ENCODE measurements around the gene BCR. TPM values are rescaled to one million over a fixed set of nuclear protein-coding genes. Genes with fewer than 3 reads are reported as not detected.

The BCR gene
- total RNA-seq, 2 donors from 2014 or later: 27.0 to 41.3 TPM

GRCh38 chr22:23147617-23148387, 32.5 kb upstream of the BCR start:
- no peaks in the 10 kb centered on the region for H3K9me3 ChIP-seq
- H3K27ac ChIP-seq: no peak overlapping the region
- peaks cover 0 to 17% of the 10 kb centered on the region in 2 donors for H3K4me1 ChIP-seq
- H3K27me3 ChIP-seq: no peaks in the 10 kb centered on the region
- DNase-seq (ENCODE audit: low spot score): no peak
- TF ChIP-seq CTCF (IDR thresholded peaks at IDR 0.05): no peak
- H3K4me3 ChIP-seq: no peak overlapping the region
- no peaks in the 10 kb centered on the region for H3K36me3 ChIP-seq

GRCh38 chr22:23149743-23150238, 30.5 kb upstream of the BCR start:
- no peak overlapping the region for H3K4me3 ChIP-seq
- no peaks in the 10 kb centered on the region for H3K36me3 ChIP-seq
- H3K4me1 ChIP-seq: peaks cover 0 to 14% of the 10 kb centered on the region in 2 donors
- DNase-seq (ENCODE audit: low spot score): no peak
- H3K27ac ChIP-seq: no peak overlapping the region
- H3K9me3 ChIP-seq: no peaks in the 10 kb centered on the region
- H3K27me3 ChIP-seq: no peaks in the 10 kb centered on the region
- TF ChIP-seq CTCF (IDR thresholded peaks at IDR 0.05): no peak

GRCh38 chr22:23150762-23151161, 29.5 kb upstream of the BCR start:
- H3K36me3 ChIP-seq: no peaks in the 10 kb centered on the region
- H3K4me3 ChIP-seq: no peak overlapping the region
- no peaks in the 10 kb centered on the region for H3K9me3 ChIP-seq
- DNase-seq (ENCODE audit: low spot score): no peak
- no peak for TF ChIP-seq CTCF (IDR thresholded peaks at IDR 0.05)
- peaks cover 0 to 5% of the 10 kb centered on the region in 2 donors for H3K4me1 ChIP-seq
- no peak overlapping the region for H3K27ac ChIP-seq
- no peaks in the 10 kb centered on the region for H3K27me3 ChIP-seq

- Histone ChIP-seq H3K4me1 (no peaks in the 10 kb centered on the region), H3K36me3 (no peaks in the 10 kb centered on the region), H3K4me3 (no peak overlapping the region), H3K9me3 (no peaks in the 10 kb centered on the region), H3K27me3 (no peaks in the 10 kb centered on the region), H3K27ac (no peak overlapping the region)
- TF ChIP-seq CTCF (IDR thresholded peaks at IDR 0.05): no peak
- DNase-seq (ENCODE audit: low spot score): no peak
Observed at GRCh38 chr22:23151827-23152226, 28.5 kb upstream of the BCR start.

- no peak for TF ChIP-seq CTCF (IDR thresholded peaks at IDR 0.05)
- no peak overlapping the region for H3K4me3 ChIP-seq
Observed at GRCh38 chr22:23152238-23153114, 27.8 kb upstream of the BCR start.

More at GRCh38 chr22:23152238-23153114, 27.8 kb upstream of the BCR start:
- no peak for DNase-seq (ENCODE audit: low spot score)
- no peaks in the 10 kb centered on the region for H3K36me3 ChIP-seq
- no peak overlapping the region for H3K27ac ChIP-seq
- no peaks in the 10 kb centered on the region for H3K4me1 ChIP-seq
- H3K27me3 ChIP-seq: no peaks in the 10 kb centered on the region
- H3K9me3 ChIP-seq: no peaks in the 10 kb centered on the region

All from right atrium auricular region (tissue), 2 donors.